H9 (cell line): Measurements from ENCODE around the gene BMPER. TPM values are rescaled to one million over a fixed set of nuclear protein-coding genes. Genes with fewer than 3 reads are reported as not detected.

ENCODE experiments used
- DNase-seq: peaks from one replicate; pipeline ENCODE4 v3.0.0-alpha.2; 2017
- H2AFZ ChIP-seq: one replicate; pipeline ENCODE4 v1.6.1; 2013; ENCODE audit warnings: mild to moderate bottlenecking, low read length, control low read depth, moderate library complexity
- H2AK5ac ChIP-seq: 2 replicates; pipeline ENCODE4 v1.6.1; 2013; ENCODE audit warnings: low read length, control low read depth, mixed read lengths; ENCODE audit not compliant: insufficient read length
- H2BK120ac ChIP-seq: one replicate; pipeline ENCODE4 v1.6.1; 2013; ENCODE audit warnings: low read depth, mild to moderate bottlenecking, low read length, control low read depth, inconsistent platforms; ENCODE audit not compliant: poor library complexity, severe bottlenecking
- H2BK12ac ChIP-seq: 2 replicates; pipeline ENCODE4 v1.6.1; 2013; ENCODE audit warnings: low read length, control low read depth, mixed read lengths, low read depth; ENCODE audit not compliant: insufficient read length
- H2BK15ac ChIP-seq: 2 replicates; pipeline ENCODE4 v1.6.1; 2013; ENCODE audit warnings: low read depth, low read length, control low read depth
- H2BK20ac ChIP-seq: one replicate; pipeline ENCODE4 v1.6.1; 2013; ENCODE audit warnings: low read depth, mild to moderate bottlenecking, low read length, control low read depth, inconsistent platforms; ENCODE audit not compliant: poor library complexity, severe bottlenecking
- H2BK5ac ChIP-seq: 2 replicates; pipeline ENCODE4 v1.6.1; 2013; ENCODE audit warnings: low read length, control low read depth, mixed read lengths; ENCODE audit not compliant: insufficient read length
- H3K14ac ChIP-seq: 2 replicates; pipeline ENCODE4 v1.6.1; 2013; ENCODE audit warnings: low read length, control low read depth; ENCODE audit not compliant: insufficient read depth
- H3K18ac ChIP-seq: 2 replicates; pipeline ENCODE4 v1.6.1; 2013; ENCODE audit warnings: low read depth, mild to moderate bottlenecking, mixed read lengths, low read length, control low read depth; ENCODE audit not compliant: insufficient read length
- H3K23ac ChIP-seq: 2 replicates; pipeline ENCODE4 v1.6.1; 2013; ENCODE audit warnings: low read length, control low read depth, mixed read lengths, low read depth; ENCODE audit not compliant: insufficient read length
- H3K23me2 ChIP-seq: 2 replicates; pipeline ENCODE4 v1.6.1; 2013; ENCODE audit warnings: low read depth, mild to moderate bottlenecking, mixed read lengths, low read length, control low read depth; ENCODE audit not compliant: insufficient read length, poor library complexity, severe bottlenecking
- H3K27ac ChIP-seq: 2 replicates; pipeline ENCODE4 v1.5.1; 2013; ENCODE audit warnings: low read length, control low read depth, mixed read lengths, low read depth; ENCODE audit not compliant: insufficient read length
- H3K27me3 ChIP-seq: 2 replicates; pipeline ENCODE4 v1.6.1; 2013; ENCODE audit warnings: low read length, control low read depth, inconsistent platforms; ENCODE audit not compliant: insufficient read depth
- H3K4ac ChIP-seq: 2 replicates; pipeline ENCODE4 v1.6.1; 2013; ENCODE audit warnings: low read depth, mild to moderate bottlenecking, control low read depth, inconsistent platforms, low read length, moderate library complexity
- H3K4me1 ChIP-seq: 2 replicates; pipeline ENCODE4 v1.6.1; 2013; ENCODE audit warnings: low read length, control low read depth, inconsistent platforms; ENCODE audit not compliant: insufficient read depth
- H3K4me2 ChIP-seq: 2 replicates; pipeline ENCODE4 v1.6.1; 2013; ENCODE audit warnings: low read length, control low read depth, mixed read lengths; ENCODE audit not compliant: insufficient read length, insufficient read depth
- H3K56ac ChIP-seq: 2 replicates; pipeline ENCODE4 v1.6.1; 2013; ENCODE audit warnings: low read depth, mild to moderate bottlenecking, mixed read lengths, low read length, control low read depth; ENCODE audit not compliant: insufficient read length
- H3K79me1 ChIP-seq: 2 replicates; pipeline ENCODE4 v1.6.1; 2013; ENCODE audit warnings: low read depth, mild to moderate bottlenecking, moderate library complexity, low read length, control low read depth, inconsistent platforms; ENCODE audit not compliant: insufficient read depth, poor library complexity, severe bottlenecking
- H3K79me2 ChIP-seq: 2 replicates; pipeline ENCODE4 v1.6.1; 2013; ENCODE audit warnings: low read length, control low read depth, inconsistent platforms; ENCODE audit not compliant: insufficient read depth
- H3K9ac ChIP-seq: 2 replicates; pipeline ENCODE4 v1.6.1; 2013; ENCODE audit warnings: low read length, control low read depth, mixed read lengths; ENCODE audit not compliant: insufficient read length; ENCODE audit errors: extremely low read depth
- H3K9me3 ChIP-seq: one replicate; pipeline ENCODE4 v1.6.1; 2013; ENCODE audit warnings: low read depth, low read length, inconsistent platforms; ENCODE audit not compliant: control insufficient read depth
- H3T11ph ChIP-seq: one replicate; pipeline ENCODE4 v1.6.1; 2013; ENCODE audit warnings: mild to moderate bottlenecking, low read length, control low read depth, inconsistent platforms
- H4K20me1 ChIP-seq: one replicate; pipeline ENCODE4 v1.6.1; 2013; ENCODE audit not compliant: control insufficient read depth, insufficient read length, insufficient read depth
- H4K5ac ChIP-seq: 2 replicates; pipeline ENCODE4 v1.6.1; 2013; ENCODE audit warnings: low read depth, mild to moderate bottlenecking, mixed read lengths, low read length, control low read depth; ENCODE audit not compliant: insufficient read length
- H4K8ac ChIP-seq: replicated peaks from 2 replicates; pipeline ENCODE4 v1.6.1; 2013; ENCODE audit warnings: low read length, control low read depth, mixed read lengths, low read depth; ENCODE audit not compliant: insufficient read length
- H4K91ac ChIP-seq: 2 replicates; pipeline ENCODE4 v1.6.1; 2013; ENCODE audit warnings: low read depth, mild to moderate bottlenecking, moderate library complexity, mixed read lengths, low read length, control low read depth; ENCODE audit not compliant: insufficient read length
- H3K27ac Mint-ChIP-seq, 3 experiments: 2 replicates in 2 of 3; 3 replicates in 1 of 3; pipeline ENCODE4 v1.8.0; 2020 to 2021; ENCODE audit warnings: mixed read lengths in 3 of 3, mild to moderate bottlenecking in 1 of 3, moderate library complexity in 1 of 3
- H3K27me3 Mint-ChIP-seq: 2 replicates; pipeline ENCODE4 v1.8.0; 2021; ENCODE audit warnings: low read depth, mild to moderate bottlenecking, moderate library complexity, mixed read lengths
- H3K36me3 Mint-ChIP-seq, 3 experiments: 2 replicates in 2 of 3; 3 replicates in 1 of 3; pipeline ENCODE4 v1.8.0; 2020 to 2021; ENCODE audit warnings: low read depth in 3 of 3, mixed read lengths in 3 of 3; ENCODE audit not compliant: insufficient read depth in 1 of 3
- H3K4me1 Mint-ChIP-seq, 2 experiments: 2 replicates each; pipeline ENCODE4 v1.8.0; 2020; ENCODE audit warnings: mixed read lengths in 2 of 2
- H3K4me3 Mint-ChIP-seq, 2 experiments: 2 replicates in 1 of 2; 3 replicates in 1 of 2; pipeline ENCODE4 v1.8.0; 2020 to 2021; ENCODE audit warnings: mild to moderate bottlenecking in 2 of 2, mixed read lengths in 2 of 2, moderate library complexity in 1 of 2
- H3K9me3 Mint-ChIP-seq, 2 experiments: 2 replicates in 1 of 2; 3 replicates in 1 of 2; pipeline ENCODE4 v1.8.0; 2020; ENCODE audit warnings: mild to moderate bottlenecking in 2 of 2, mixed read lengths in 2 of 2, moderate library complexity in 1 of 2
- WGBS: extraction: QIAGEN DNeasy Blood & Tissue Kit; methylation state at CpG from one replicate; pipeline ENCODE4 v1.1.7; 2013; ENCODE audit warnings: missing lambda C conversion rate, low lambda C conversion rate, mixed read lengths; ENCODE audit not compliant: insufficient read length; ENCODE audit errors: extremely low coverage; 5-methylcytosine and 5-hydroxymethylcytosine counted together
- total RNA-seq: library from RNA; stranded (reverse); gene quantifications from 2 replicates; pipeline ENCODE4 v1.2.1, GENCODE V29; 2021
- TF ChIP-seq, protein P1 (sequence below): fragments of 200-600 bp; sonication (generic); conservative IDR thresholded peaks from 3 replicates; pipeline ENCODE4 v1.8.0; 2021; ENCODE audit warnings: antibody characterized with exemption, mild to moderate bottlenecking

The BMPER gene
- total RNA-seq, 1 experiment from 2014 or later: 0.20 TPM

DNA sequence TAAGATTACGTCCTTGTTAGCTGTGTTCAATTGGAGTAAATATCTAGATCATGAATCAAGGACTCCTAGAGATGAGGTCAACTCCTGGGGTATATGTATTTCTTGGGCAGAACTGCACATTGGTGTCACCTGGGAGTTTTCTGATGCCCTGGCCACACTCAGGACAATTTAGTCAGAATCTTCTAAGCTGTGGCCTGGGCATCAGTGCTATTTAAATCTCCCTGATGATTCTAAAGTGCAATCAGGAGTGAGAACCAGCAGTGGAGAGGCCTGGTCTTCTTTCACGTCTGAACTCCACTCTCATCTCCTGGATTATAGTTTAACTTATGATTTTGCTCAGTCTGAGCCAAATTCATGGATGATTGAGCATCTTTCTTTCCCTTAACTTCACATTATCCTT is 218.0 kb downstream of the BMPER start:
- no peak overlapping the region for H3K27ac Mint-ChIP-seq
- H4K8ac ChIP-seq: no peak overlapping the region

More for the DNA sequence above, 218.0 kb downstream of the BMPER start:
- no peaks in the 10 kb centered on the region for H3K27me3 Mint-ChIP-seq
- H3K9me3 ChIP-seq: no peaks in the 10 kb centered on the region
- no peak overlapping the region for H3K4ac ChIP-seq
- no peaks in the 10 kb centered on the region for H3K23me2 ChIP-seq
- no peak overlapping the region for H3K9ac ChIP-seq
- no peaks in the 10 kb centered on the region for H4K20me1 ChIP-seq
- no peak overlapping the region for H3K4me3 Mint-ChIP-seq
- H4K91ac ChIP-seq: no peak overlapping the region
- H2AFZ ChIP-seq: no peak overlapping the region
- H3K4me2 ChIP-seq: no peak overlapping the region
- H3K18ac ChIP-seq: no peak overlapping the region
- no peak overlapping the region for H3K23ac ChIP-seq
- H3K14ac ChIP-seq: no peak overlapping the region
- no peak overlapping the region for H2BK15ac ChIP-seq
- no peak for DNase-seq
- no peak overlapping the region for H2BK120ac ChIP-seq
- H3K4me1 ChIP-seq: no peaks in the 10 kb centered on the region
- peaks cover 0 to 3% of the 10 kb centered on the region in 2 experiments; a peak in 2 of 4 replicates for H3K4me1 Mint-ChIP-seq
- H3K36me3 Mint-ChIP-seq: peaks cover 3 to 6% (median 5%) of the 10 kb centered on the region in 3 experiments; a peak in 6 of 7 replicates
- no CpG with 5 or more reads among the region's 2 CpGs for WGBS
- H2BK20ac ChIP-seq: no peak overlapping the region
- H3K9me3 Mint-ChIP-seq: peaks cover 6 to 10% of the 10 kb centered on the region in 2 experiments
- no peaks in the 10 kb centered on the region for H3K79me1 ChIP-seq
- no peaks in the 10 kb centered on the region for H3K27me3 ChIP-seq
- H3K56ac ChIP-seq: no peak overlapping the region
- no peak overlapping the region for H3T11ph ChIP-seq
- TF ChIP-seq, protein P1, sequence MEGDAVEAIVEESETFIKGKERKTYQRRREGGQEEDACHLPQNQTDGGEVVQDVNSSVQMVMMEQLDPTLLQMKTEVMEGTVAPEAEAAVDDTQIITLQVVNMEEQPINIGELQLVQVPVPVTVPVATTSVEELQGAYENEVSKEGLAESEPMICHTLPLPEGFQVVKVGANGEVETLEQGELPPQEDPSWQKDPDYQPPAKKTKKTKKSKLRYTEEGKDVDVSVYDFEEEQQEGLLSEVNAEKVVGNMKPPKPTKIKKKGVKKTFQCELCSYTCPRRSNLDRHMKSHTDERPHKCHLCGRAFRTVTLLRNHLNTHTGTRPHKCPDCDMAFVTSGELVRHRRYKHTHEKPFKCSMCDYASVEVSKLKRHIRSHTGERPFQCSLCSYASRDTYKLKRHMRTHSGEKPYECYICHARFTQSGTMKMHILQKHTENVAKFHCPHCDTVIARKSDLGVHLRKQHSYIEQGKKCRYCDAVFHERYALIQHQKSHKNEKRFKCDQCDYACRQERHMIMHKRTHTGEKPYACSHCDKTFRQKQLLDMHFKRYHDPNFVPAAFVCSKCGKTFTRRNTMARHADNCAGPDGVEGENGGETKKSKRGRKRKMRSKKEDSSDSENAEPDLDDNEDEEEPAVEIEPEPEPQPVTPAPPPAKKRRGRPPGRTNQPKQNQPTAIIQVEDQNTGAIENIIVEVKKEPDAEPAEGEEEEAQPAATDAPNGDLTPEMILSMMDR: no peak
- no peak overlapping the region for H3K27ac ChIP-seq
- H2AK5ac ChIP-seq: no peak overlapping the region
- H4K5ac ChIP-seq: no peak overlapping the region
- no peak overlapping the region for H2BK12ac ChIP-seq
- no peak overlapping the region for H2BK5ac ChIP-seq
- no peaks in the 10 kb centered on the region for H3K79me2 ChIP-seq
